NCI-H2227 treated with DMSO at 0.1 percent for 48 hours (cell line): Measurements from ENCODE around the gene GNAQ.
"Not testable (repeated sequence)": the region's sequence is repeated elsewhere in the genome, so short reads cannot be mapped to it uniquely, and the experiment has no call there.

ENCODE experiments used
- DNase-seq: peaks from one replicate; lab custom pipeline; 2025; lab: John Stamatoyannopoulos, UW

Gene GNAQ

DNA sequence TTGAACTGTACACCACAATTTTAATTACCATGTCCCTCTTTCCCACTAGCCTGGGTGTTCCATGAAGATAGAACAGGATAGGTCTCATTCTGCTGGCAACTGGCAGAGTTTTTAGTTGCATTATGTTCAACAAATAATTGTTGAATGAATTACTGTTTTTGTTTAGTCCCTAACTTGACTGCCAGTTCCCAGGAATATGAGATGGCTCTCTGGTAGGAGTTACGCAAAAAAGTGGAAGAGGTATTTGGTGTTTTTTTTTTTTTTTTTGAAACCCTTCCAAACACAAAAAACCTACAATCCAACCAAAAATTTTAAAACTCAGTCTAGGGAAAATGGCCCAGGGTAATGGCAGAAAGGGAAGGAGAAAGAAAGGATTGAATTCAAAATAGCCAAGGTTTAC, 153.6 kb downstream of the GNAQ start:
- no peak for DNase-seq

DNA sequence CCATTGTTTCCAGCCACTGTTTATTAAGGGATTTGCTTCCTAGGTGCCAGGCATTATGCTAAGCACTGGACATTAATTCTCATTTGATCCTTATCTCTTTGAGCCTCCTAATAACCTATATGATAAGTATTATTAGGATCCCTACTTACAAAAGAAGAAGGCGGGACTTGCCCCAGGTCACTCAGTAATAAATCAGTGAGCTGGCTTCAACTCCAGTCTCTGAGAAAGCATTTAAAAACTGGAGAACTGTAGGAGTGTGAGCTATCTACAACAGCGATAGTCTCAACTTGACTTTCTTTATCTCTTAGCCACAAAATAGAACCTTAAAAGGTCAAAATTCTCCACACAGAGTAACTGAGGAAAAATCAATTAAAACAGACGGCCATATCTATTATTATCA, 155.0 kb downstream of the GNAQ start:
- DNase-seq = no peak

DNA sequence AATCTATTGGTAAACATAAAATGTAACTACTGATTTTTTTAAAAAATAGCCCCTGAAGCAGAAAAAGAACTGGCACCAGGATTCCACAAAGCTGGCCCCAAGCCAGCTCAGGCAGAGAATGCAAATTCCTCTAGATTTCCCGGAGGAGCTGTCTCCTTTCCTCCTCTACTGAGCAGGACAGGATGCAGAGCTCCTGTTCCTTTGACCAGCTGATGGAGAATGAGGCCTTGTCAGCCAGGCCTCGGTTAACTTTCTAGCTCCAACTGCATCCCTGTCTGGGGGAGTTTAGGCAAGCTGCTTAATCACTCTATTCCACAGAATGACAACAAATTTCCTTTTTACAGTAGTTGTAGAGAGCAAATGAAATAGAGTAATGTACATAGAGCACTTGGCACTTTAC, 155.5 kb downstream of the GNAQ start:
- no peak for DNase-seq

- no peak for DNase-seq
Observed at GRCh38 chr9:77872863-77873262, 158.7 kb downstream of the GNAQ start.

- DNase-seq = no peak
Observed at GRCh38 chr9:77872177-77872576, 159.4 kb downstream of the GNAQ start.

DNA sequence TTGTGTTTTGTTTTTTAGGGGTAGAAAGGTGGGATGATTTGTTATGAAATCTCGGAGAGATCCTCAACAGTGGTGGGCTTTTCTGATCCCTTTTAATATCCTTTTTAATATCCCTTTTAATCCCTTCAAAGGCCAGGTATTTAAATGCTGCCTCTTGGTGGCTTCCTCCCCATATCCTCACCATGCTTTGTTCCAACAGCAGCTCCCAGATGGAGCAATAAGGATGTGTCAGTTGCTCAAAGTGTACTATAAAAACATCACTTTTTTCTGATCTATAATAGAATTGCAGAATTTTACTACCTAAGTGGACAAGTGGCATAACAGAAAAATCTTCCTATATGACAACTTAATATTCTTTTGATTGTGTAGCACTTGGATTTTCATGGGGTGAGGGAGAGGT, 160.1 kb downstream of the GNAQ start:
- DNase-seq = no peak

DNA sequence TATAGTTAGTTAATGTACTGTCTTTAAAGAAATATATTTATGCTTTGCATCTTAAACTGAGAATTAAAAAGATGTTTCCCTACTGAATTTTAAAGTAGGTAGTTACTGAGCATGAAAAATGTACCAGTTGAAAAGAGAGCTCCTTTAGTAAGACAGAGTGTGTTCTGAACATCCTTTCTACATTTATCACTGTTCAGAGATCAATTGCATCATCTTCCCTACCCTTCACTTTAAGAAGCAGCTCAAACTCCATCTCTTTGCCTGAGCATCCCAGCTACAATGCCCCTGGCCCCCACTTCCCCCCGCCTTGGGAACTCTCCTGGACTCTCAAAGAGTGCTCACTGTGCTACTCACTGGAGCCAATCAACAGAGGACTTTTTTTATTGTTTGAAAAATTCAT, 164.7 kb downstream of the GNAQ start:
- no peak for DNase-seq

DNA sequence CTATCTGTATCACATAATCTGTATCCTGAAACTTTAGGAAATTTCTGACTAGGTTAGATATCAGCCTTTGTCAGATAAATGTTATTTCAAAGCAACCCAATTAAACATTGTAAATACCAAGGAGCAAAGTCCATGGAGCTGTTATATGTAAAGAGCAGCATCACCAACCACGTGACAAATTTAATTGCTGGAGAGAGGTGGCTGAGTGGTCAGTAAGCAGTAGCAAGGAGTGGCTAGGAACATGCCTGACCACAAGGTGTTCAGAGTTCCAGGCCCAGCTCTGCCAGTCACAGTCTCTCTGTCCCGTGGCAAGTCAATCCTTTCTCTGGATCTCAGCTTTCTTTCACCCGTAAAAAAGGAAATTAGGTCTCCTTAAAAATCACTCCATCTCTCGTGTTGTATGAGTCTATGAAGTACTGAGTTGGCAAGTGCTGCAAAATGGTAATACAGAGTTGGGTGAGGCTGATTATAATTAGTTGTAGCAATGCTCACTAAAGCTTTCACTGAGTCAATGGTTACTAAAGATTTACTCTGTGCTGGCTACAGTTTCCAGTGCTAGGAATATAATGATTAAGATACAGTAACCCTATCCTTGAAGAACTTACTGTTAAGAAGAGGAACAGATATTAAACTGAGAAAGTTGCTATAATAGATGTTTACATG, 166.1 kb downstream of the GNAQ start:
- no peak for DNase-seq

DNA sequence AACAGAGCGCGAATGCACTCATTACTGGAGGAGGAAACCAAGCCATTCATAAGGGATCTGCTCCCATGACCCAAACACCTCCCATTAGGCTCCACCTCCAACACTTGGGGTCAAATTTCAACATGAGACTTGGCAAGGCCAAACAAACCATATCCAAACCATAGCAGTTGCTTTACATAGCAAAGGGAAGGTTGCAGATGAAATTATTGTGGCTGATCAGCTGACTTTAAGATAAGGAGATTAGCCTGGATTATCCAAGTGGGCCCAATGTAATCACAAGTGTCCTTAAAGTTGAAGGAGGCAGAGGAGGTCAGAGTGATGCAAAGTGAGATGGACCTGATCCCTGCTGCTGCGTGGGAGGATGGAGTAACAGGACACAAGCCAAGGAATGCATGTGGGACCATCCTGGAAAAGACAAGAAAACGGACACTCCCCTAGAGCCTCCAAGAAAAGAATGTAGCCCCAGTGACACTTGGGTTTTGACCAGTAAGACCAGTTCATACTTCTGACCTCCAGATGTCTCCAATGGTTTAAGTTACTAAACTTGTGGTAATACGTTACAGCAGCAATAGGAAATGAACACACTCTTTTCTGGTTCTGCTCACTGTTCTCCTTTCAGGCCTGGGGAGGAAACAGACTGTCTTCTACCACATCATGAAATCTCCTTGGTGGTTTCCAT, 167.3 kb downstream of the GNAQ start:
- DNase-seq = no peak

- not testable (repeated sequence) for DNase-seq
Observed at GRCh38 chr9:77863638-77864037, 168.0 kb downstream of the GNAQ start.

- DNase-seq = not testable (repeated sequence)
Observed at GRCh38 chr9:77860953-77861352, 170.7 kb downstream of the GNAQ start.

- DNase-seq = no peak
Observed at GRCh38 chr9:77857513-77858259, 173.9 kb downstream of the GNAQ start.

GRCh38 chr9:77856615-77857014, 175.0 kb downstream of the GNAQ start:
- DNase-seq = no peak

DNA sequence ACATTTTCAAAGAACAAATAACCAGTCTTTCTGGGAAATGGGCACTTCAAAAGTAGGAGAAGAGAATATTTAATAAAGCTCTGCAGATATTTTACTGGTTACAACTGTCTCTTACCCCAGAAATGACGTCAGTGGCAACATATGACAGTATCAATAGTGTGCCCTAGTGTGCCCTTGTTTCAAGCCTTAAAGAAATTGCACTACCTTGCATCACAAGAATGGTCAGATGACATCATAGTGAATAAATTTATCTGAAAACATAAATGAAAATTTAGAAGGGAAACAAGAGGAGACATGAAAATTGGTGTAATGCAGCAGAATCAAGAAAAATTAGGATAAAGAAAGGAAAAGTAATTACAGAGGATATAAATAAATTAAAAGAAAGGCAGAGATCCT, 176.7 kb downstream of the GNAQ start:
- no peak for DNase-seq

GRCh38 chr9:77854258-77854915, 177.2 kb downstream of the GNAQ start:
- peak; percentile 9 for DNase-seq

GRCh38 chr9:77853716-77854115, 177.9 kb downstream of the GNAQ start:
- DNase-seq = no peak

DNA sequence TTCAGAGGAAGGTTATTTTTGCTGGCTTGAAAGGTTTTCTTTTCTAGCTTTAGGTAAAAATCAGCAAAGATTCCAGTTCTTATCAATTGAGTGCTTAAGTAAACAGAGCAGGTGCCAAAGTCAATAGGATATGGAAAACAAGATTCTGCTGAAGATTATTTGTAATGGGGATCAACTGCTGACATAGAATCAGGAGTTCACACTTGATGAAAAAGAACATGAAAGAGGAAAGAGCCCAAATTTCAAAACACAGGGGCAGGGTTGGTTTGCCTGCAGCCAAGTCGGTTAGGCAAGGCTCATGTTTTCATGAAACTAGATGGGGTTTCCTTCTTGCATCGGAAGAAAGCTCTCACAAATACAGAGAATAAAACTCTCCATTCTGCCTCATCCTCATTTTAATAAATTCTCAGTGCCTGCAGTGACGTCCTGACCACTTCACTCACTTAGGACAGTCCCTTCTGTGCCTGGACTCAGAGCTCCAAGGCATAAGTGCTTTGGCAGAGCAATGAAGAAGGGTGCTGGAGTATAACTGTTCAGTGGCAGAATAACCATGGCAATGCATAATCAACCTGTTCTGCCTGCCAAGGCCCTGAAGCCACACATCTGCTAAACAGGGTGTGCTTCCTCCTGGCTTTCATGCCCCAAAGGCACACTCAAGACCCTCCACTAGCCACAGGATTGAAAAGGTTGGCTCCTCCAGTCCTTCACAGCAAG, 179.6 kb downstream of the GNAQ start:
- no peak for DNase-seq

GRCh38 chr9:77848897-77849296, 182.7 kb downstream of the GNAQ start:
- no peak for DNase-seq

GRCh38 chr9:77848404-77848803, 183.2 kb downstream of the GNAQ start:
- DNase-seq = no peak

DNA sequence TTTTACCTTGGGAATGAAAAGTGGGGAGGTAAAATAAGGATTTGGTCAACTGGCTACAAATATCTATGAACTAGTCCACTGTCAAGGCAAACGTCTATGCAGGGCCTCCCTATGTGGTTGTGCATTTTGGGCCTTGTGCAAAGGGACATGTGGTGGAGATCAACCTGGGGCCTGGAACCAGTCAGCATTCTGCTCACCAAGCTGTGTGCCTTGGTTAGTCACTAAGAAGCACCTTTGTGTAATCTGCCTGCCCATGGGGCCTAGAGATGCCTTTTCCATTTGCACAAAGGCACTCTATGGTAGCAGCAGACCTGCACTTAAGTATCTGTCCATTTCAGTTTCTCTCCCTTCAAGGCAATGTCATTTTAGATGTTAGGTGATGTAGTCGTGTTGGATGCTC, 184.0 kb downstream of the GNAQ start:
- DNase-seq = no peak

DNA sequence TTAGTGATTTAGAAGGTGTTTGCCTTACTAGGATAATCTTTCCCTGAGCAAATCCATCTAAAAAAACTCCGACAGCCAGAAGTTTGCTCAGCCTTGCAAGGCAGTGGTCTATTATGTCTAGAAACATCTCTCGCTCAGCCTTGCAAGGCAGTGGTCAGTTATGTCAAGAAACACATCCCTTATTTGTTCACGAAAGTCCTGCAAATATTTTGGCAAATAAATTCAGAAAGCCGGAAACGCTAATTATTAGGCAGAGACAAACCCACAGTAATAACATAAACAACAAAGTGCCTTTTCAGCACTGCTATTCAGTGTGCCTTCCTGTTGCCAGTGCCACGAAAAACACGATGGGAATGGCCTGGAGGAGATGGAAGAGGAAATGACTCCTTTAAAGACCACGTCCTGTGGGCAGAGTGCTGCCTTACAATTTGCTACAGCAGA, 184.5 kb downstream of the GNAQ start:
- no peak for DNase-seq

- no peak for DNase-seq
Observed at GRCh38 chr9:77844415-77844814, 187.2 kb downstream of the GNAQ start.
